ENCODE results near the gene FBXL19.

Gene FBXL19

GRCh38 chr16:30896889-30897733 is 26.3 kb upstream of the FBXL19 start:
- no peak overlapping the region; the same call in 1 of the 2 replicates for H3K27ac ChIP-seq
- TF ChIP-seq CTCF (conservative IDR thresholded peaks at IDR 0.05) (no peak), ZFX (IDR thresholded peaks at IDR 0.05) (no peak)

GRCh38 chr16:30899794-30900193 is 23.6 kb upstream of the FBXL19 start:
- no peak overlapping the region for H3K27ac ChIP-seq
- no peak for TF ChIP-seq CTCF (conservative IDR thresholded peaks at IDR 0.05)
- no peak for TF ChIP-seq ZFX (IDR thresholded peaks at IDR 0.05)

GRCh38 chr16:30900588-30900987 is 22.8 kb upstream of the FBXL19 start:
- no peak overlapping the region for H3K27ac ChIP-seq
- TF ChIP-seq ZFX (IDR thresholded peaks at IDR 0.05) = no peak
- no peak for TF ChIP-seq CTCF (conservative IDR thresholded peaks at IDR 0.05)

- H3K27ac ChIP-seq = peak overlapping the region; percentile 73
Measured at GRCh38 chr16:30901201-30902028, 22.0 kb upstream of the FBXL19 start.

GRCh38 chr16:30902029-30902972 is 21.1 kb upstream of the FBXL19 start:
- peak overlapping the region; percentile 73 for H3K27ac ChIP-seq
- TF ChIP-seq ZFX (IDR thresholded peaks at IDR 0.05) (peak; percentile 95), CTCF (conservative IDR thresholded peaks at IDR 0.05) (peak; percentile 92)

More at GRCh38 chr16:30901201-30902028, 22.0 kb upstream of the FBXL19 start:
- no peak for TF ChIP-seq CTCF (conservative IDR thresholded peaks at IDR 0.05)
- TF ChIP-seq ZFX (IDR thresholded peaks at IDR 0.05) = no peak

GRCh38 chr16:30903002-30903401 is 20.4 kb upstream of the FBXL19 start:
- TF ChIP-seq CTCF (conservative IDR thresholded peaks at IDR 0.05) (no peak), ZFX (IDR thresholded peaks at IDR 0.05) (no peak)
- H3K27ac ChIP-seq = no peak overlapping the region; the same call in 1 of the 2 replicates
